ENCODE results near the gene MCUR1.
"Not testable (repeated sequence)": the region's sequence is repeated elsewhere in the genome, so short reads cannot be mapped to it uniquely, and the experiment has no call there.

Gene MCUR1

GRCh38 chr6:13847326-13848050 is 33.1 kb upstream of the MCUR1 start:
- no peak overlapping the region for H3K9ac ChIP-seq (ENCODE audit: low read length)
- peaks cover 11% of the 10 kb centered on the region for H3K27me3 ChIP-seq (replicated peaks; ENCODE audit: control insufficient read depth, insufficient read depth, low read length)
- H3K4me3 ChIP-seq (ENCODE audit: low read length) = no peak overlapping the region
- H3K4me1 ChIP-seq (ENCODE audit: control insufficient read depth, insufficient read depth, low read length) = peaks cover 8% of the 10 kb centered on the region
- H3K9me3 ChIP-seq (ENCODE audit: control insufficient read depth, low read length) = no peaks in the 10 kb centered on the region
- H3K36me3 ChIP-seq (ENCODE audit: control insufficient read depth, insufficient read depth, low read length, severe bottlenecking) = no peaks in the 10 kb centered on the region
- no peak for DNase-seq (ENCODE audit: low read depth)

DNA sequence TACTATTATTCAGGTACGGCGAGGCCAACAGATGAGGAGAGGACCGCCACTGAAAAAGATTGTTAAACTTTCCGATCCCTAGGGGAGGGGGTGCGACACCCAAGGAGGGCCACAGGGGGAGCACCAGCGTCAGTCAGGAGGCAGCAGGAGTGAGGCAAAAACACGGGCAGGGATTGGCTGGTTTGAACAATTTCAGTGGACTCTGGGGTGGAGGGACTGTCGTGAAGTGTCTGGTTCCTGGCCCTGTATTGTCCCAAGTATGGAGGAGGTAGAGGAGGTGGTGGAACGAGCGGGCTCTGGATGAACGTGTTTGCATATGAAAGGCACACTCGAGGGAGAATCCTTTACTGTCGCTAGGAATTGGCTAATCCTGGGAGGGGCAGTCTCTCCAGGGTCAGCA is 32.5 kb upstream of the MCUR1 start:
- peaks cover 7% of the 10 kb centered on the region for H3K27me3 ChIP-seq (replicated peaks; ENCODE audit: control insufficient read depth, insufficient read depth, low read length)
- H3K9me3 ChIP-seq (ENCODE audit: control insufficient read depth, low read length) = no peaks in the 10 kb centered on the region
- H3K36me3 ChIP-seq (ENCODE audit: control insufficient read depth, insufficient read depth, low read length, severe bottlenecking) = no peaks in the 10 kb centered on the region
- H3K4me3 ChIP-seq (ENCODE audit: low read length) = no peak overlapping the region
- no peak overlapping the region for H3K9ac ChIP-seq (ENCODE audit: low read length)
- no peak for DNase-seq (ENCODE audit: low read depth)
- H3K4me1 ChIP-seq (ENCODE audit: control insufficient read depth, insufficient read depth, low read length) = peaks cover 10% of the 10 kb centered on the region

- H3K9me3 ChIP-seq (ENCODE audit: control insufficient read depth, low read length) = no peaks in the 10 kb centered on the region
- H3K9ac ChIP-seq (ENCODE audit: low read length) = no peak overlapping the region
- no peaks in the 10 kb centered on the region for H3K36me3 ChIP-seq (ENCODE audit: control insufficient read depth, insufficient read depth, low read length, severe bottlenecking)
- no peak for DNase-seq (ENCODE audit: low read depth)
- no peaks in the 10 kb centered on the region for H3K27me3 ChIP-seq (replicated peaks; ENCODE audit: control insufficient read depth, insufficient read depth, low read length)
- no peak overlapping the region for H3K4me3 ChIP-seq (ENCODE audit: low read length)
- peaks cover 22% of the 10 kb centered on the region for H3K4me1 ChIP-seq (ENCODE audit: control insufficient read depth, insufficient read depth, low read length)
Observed at GRCh38 chr6:13841936-13842335, 27.6 kb upstream of the MCUR1 start.

GRCh38 chr6:13838616-13839015 is 24.3 kb upstream of the MCUR1 start:
- Histone ChIP-seq H3K9ac (ENCODE audit: low read length) (no peak overlapping the region), H3K9me3 (ENCODE audit: control insufficient read depth, low read length) (no peaks in the 10 kb centered on the region), H3K36me3 (ENCODE audit: control insufficient read depth, insufficient read depth, low read length, severe bottlenecking) (no peaks in the 10 kb centered on the region), H3K4me1 (ENCODE audit: control insufficient read depth, insufficient read depth, low read length) (peaks cover 22% of the 10 kb centered on the region), H3K4me3 (ENCODE audit: low read length) (no peak overlapping the region), H3K27me3 (replicated peaks; ENCODE audit: control insufficient read depth, insufficient read depth, low read length) (peaks cover 3% of the 10 kb centered on the region)
- DNase-seq (ENCODE audit: low read depth) = no peak

DNA sequence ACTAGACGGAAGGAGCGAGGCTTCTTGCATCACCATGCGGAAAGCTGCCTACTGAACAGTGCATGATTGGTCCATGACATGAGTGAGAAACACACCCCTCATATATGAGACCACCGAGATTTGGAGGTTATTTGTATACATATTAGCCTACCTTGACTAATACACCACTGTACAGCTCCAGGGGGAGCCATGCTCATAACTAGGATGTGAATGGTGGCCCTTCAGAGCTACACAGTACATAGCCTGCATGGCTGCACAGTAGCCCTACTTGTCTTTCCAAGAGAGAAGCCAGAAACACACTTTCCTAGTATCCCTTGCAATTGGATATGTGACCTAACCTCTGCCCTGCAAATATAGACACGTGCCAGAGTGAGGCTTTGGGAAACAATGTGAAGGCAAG is 21.8 kb upstream of the MCUR1 start:
- no peaks in the 10 kb centered on the region for H3K9me3 ChIP-seq (ENCODE audit: control insufficient read depth, low read length)
- H3K27me3 ChIP-seq (replicated peaks; ENCODE audit: control insufficient read depth, insufficient read depth, low read length) = peaks cover 4% of the 10 kb centered on the region
- DNase-seq (ENCODE audit: low read depth) = no peak
- H3K36me3 ChIP-seq (ENCODE audit: control insufficient read depth, insufficient read depth, low read length, severe bottlenecking) = no peaks in the 10 kb centered on the region
- H3K4me3 ChIP-seq (ENCODE audit: low read length) = no peak overlapping the region
- no peak overlapping the region for H3K9ac ChIP-seq (ENCODE audit: low read length)
- peaks cover 14% of the 10 kb centered on the region for H3K4me1 ChIP-seq (ENCODE audit: control insufficient read depth, insufficient read depth, low read length)

DNA sequence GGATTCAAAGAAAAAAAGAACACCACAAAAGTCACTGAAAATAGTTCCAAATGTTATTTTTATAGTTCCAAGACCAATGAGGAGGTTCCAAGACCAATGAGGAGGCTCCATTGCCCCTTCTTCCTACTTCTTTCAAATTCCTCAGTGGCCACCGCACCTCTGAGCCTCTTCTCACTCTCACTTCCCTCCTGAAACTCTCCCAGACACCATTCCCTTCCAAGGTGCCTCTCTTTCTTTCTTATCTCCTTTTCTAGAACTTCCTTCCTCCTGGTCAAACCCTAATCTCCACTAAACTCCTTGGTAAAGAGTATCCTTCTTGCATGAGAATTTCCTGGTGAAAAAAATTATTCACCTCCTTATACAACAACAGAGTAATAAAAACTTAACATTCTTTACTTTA is 20.4 kb upstream of the MCUR1 start:
- no peaks in the 10 kb centered on the region for H3K9me3 ChIP-seq (ENCODE audit: control insufficient read depth, low read length)
- no peak overlapping the region for H3K9ac ChIP-seq (ENCODE audit: low read length)
- no peak for DNase-seq (ENCODE audit: low read depth)

GRCh38 chr6:13834018-13834417 is 19.7 kb upstream of the MCUR1 start:
- DNase-seq (ENCODE audit: low read depth); H3K4me3 ChIP-seq (ENCODE audit: low read length); H3K36me3 ChIP-seq (ENCODE audit: control insufficient read depth, insufficient read depth, low read length, severe bottlenecking); H3K9ac ChIP-seq (ENCODE audit: low read length); H3K4me1 ChIP-seq (ENCODE audit: control insufficient read depth, insufficient read depth, low read length); H3K27me3 ChIP-seq (replicated peaks; ENCODE audit: control insufficient read depth, insufficient read depth, low read length); H3K9me3 ChIP-seq (ENCODE audit: control insufficient read depth, low read length): not testable (repeated sequence)

More for the DNA sequence above, 20.4 kb upstream of the MCUR1 start:
- H3K36me3 ChIP-seq (ENCODE audit: control insufficient read depth, insufficient read depth, low read length, severe bottlenecking) = no peaks in the 10 kb centered on the region
- H3K27me3 ChIP-seq (replicated peaks; ENCODE audit: control insufficient read depth, insufficient read depth, low read length) = peaks cover 4% of the 10 kb centered on the region
- no peak overlapping the region for H3K4me3 ChIP-seq (ENCODE audit: low read length)
- peaks cover 4% of the 10 kb centered on the region for H3K4me1 ChIP-seq (ENCODE audit: control insufficient read depth, insufficient read depth, low read length)

DNA sequence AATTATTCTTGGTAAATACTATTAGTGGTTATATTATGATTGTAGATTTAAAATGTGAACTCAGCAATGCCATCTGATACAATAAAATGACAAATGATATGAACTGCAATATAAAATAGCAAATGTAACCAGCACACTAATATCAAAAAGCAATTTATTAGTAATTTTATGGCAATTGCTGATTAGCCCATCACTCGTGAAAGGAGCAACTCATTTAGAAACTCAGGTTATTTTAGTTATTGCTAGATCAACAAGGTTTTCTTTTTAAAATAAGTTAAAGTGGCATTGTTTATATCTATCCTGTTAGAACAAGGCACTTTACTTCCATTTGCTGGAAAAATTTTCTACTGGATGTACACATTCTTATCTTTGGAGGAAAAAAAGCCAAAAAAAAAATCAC is 18.4 kb upstream of the MCUR1 start:
- Histone ChIP-seq H3K9me3 (ENCODE audit: control insufficient read depth, low read length) (no peaks in the 10 kb centered on the region), H3K4me1 (ENCODE audit: control insufficient read depth, insufficient read depth, low read length) (no peaks in the 10 kb centered on the region), H3K4me3 (ENCODE audit: low read length) (no peak overlapping the region), H3K36me3 (ENCODE audit: control insufficient read depth, insufficient read depth, low read length, severe bottlenecking) (no peaks in the 10 kb centered on the region), H3K9ac (ENCODE audit: low read length) (no peak overlapping the region), H3K27me3 (replicated peaks; ENCODE audit: control insufficient read depth, insufficient read depth, low read length) (peaks cover 4% of the 10 kb centered on the region)
- no peak for DNase-seq (ENCODE audit: low read depth)

- no peaks in the 10 kb centered on the region for H3K4me1 ChIP-seq (ENCODE audit: control insufficient read depth, insufficient read depth, low read length)
- no peak for DNase-seq (ENCODE audit: low read depth)
- H3K36me3 ChIP-seq (ENCODE audit: control insufficient read depth, insufficient read depth, low read length, severe bottlenecking) = no peaks in the 10 kb centered on the region
- no peak overlapping the region for H3K4me3 ChIP-seq (ENCODE audit: low read length)
- H3K9me3 ChIP-seq (ENCODE audit: control insufficient read depth, low read length) = no peaks in the 10 kb centered on the region
- no peak overlapping the region for H3K9ac ChIP-seq (ENCODE audit: low read length)
- H3K27me3 ChIP-seq (replicated peaks; ENCODE audit: control insufficient read depth, insufficient read depth, low read length) = peaks cover 4% of the 10 kb centered on the region
Observed at GRCh38 chr6:13831615-13832014, 17.3 kb upstream of the MCUR1 start.

GRCh38 chr6:13830803-13831202 is 16.4 kb upstream of the MCUR1 start:
- Histone ChIP-seq H3K36me3 (ENCODE audit: control insufficient read depth, insufficient read depth, low read length, severe bottlenecking) (no peaks in the 10 kb centered on the region), H3K4me1 (ENCODE audit: control insufficient read depth, insufficient read depth, low read length) (no peaks in the 10 kb centered on the region), H3K9ac (ENCODE audit: low read length) (no peak overlapping the region), H3K9me3 (ENCODE audit: control insufficient read depth, low read length) (no peaks in the 10 kb centered on the region), H3K27me3 (replicated peaks; ENCODE audit: control insufficient read depth, insufficient read depth, low read length) (peaks cover 4% of the 10 kb centered on the region), H3K4me3 (ENCODE audit: low read length) (no peak overlapping the region)
- DNase-seq (ENCODE audit: low read depth) = no peak

DNA sequence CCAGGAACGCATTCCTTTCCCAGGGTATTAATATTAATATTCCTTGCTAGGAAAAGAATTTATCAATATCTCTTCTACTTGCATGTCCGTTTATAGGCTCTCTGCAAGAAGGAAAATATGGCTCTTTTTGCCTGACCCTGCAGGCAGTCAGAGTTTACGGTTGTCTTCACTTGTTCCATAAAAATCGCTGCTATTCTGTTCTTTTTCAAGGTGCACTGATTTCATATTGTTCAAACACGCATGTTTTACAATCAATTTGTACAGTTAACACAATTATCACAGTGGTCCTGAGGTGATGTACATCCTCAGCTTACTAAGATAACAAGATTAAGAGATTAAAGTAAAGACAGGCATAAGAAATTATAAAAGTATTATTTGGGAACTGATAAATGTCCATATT is 15.1 kb upstream of the MCUR1 start:
- H3K9ac ChIP-seq (ENCODE audit: low read length); H3K36me3 ChIP-seq (ENCODE audit: control insufficient read depth, insufficient read depth, low read length, severe bottlenecking); H3K4me3 ChIP-seq (ENCODE audit: low read length); H3K4me1 ChIP-seq (ENCODE audit: control insufficient read depth, insufficient read depth, low read length); H3K9me3 ChIP-seq (ENCODE audit: control insufficient read depth, low read length); DNase-seq (ENCODE audit: low read depth); H3K27me3 ChIP-seq (replicated peaks; ENCODE audit: control insufficient read depth, insufficient read depth, low read length): not testable (repeated sequence)

DNA sequence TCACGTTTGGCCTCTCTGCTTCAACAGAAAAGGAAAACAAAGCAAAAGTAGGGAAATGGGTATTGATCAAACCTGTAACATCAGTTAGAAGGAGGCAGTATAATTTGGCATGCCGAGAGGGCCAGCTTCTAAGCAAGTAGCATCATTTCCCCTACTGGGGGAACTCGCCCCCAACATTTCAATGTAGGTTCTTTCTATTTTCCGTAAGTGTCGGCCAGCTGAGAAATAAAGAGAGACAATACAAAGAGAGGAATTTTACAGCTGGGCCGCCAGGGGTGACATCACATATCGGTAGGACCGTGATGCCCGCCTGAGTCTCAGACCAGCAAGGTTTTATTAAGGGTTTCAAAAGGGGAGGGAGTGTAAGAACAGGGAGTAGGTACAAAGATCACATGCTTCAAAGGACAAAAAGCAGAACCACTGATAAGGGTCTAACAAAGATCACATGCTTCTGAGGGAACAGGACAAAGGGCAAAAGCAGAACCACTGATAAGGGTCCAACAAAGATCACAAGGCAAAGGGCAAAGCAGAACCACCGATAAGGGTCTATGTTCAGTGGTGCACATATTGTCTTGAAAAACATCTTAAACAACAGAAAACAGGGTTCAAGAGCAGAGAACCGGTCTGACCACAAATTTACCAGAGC is 14.4 kb upstream of the MCUR1 start:
- DNase-seq (ENCODE audit: low read depth); H3K9me3 ChIP-seq (ENCODE audit: control insufficient read depth, low read length); H3K27me3 ChIP-seq (replicated peaks; ENCODE audit: control insufficient read depth, insufficient read depth, low read length); H3K36me3 ChIP-seq (ENCODE audit: control insufficient read depth, insufficient read depth, low read length, severe bottlenecking); H3K4me3 ChIP-seq (ENCODE audit: low read length); H3K9ac ChIP-seq (ENCODE audit: low read length); H3K4me1 ChIP-seq (ENCODE audit: control insufficient read depth, insufficient read depth, low read length): not testable (repeated sequence)

All from adipocyte (in vitro differentiated cells).